AG04450 (cell line): ENCODE data around the gene ICOS. TPM values are rescaled to one million over a fixed set of nuclear protein-coding genes. Genes with fewer than 3 reads are reported as not detected.
"Not testable (repeated sequence)": the region's sequence is repeated elsewhere in the genome, so short reads cannot be mapped to it uniquely, and the experiment has no call there.

Experiments used
- CTCF ChIA-PET: fragments of 300-600, 350-600 bp; formaldehyde crosslinking; extraction: SDS; loops from one replicate; lab custom pipeline; 2022; ENCODE audit warnings: antibody characterized with exemption, inconsistent platforms; lab: Charles Lee
- POLR2A ChIA-PET: fragments of 350-600 bp; formaldehyde crosslinking; extraction: SDS; loops from one replicate; lab custom pipeline; 2021; ENCODE audit warnings: antibody characterized with exemption, inconsistent platforms; lab: Yijun Ruan, JAX
- DNase-seq: peaks from one replicate; pipeline ENCODE4 v3.0.0-alpha.2; 2011; ENCODE audit warnings: low read depth, low spot score
- H3K27ac ChIP-seq: one replicate; pipeline ENCODE4 v1.5.1; 2012; ENCODE audit warnings: low read depth, low read length, control low read depth
- H3K27me3 ChIP-seq: one replicate; pipeline ENCODE4 v1.6.0; 2012; ENCODE audit warnings: low read length; ENCODE audit not compliant: control insufficient read depth, insufficient read depth
- H3K4me3 ChIP-seq: 2 replicates; pipeline ENCODE4 v1.5.1; 2011; ENCODE audit warnings: mild to moderate bottlenecking, low read depth, low read length, control low read depth
- H3K9me3 ChIP-seq: 2 replicates; pipeline ENCODE4 v1.5.1; 2012; ENCODE audit warnings: low read length; ENCODE audit not compliant: control insufficient read depth, insufficient read depth
- CTCF ChIP-seq: IDR thresholded peaks from 2 replicates; pipeline ENCODE4 v1.5.1; 2011; ENCODE audit warnings: low read depth, low read length, control low read depth, inconsistent platforms
- polyA plus RNA-seq: library from polyadenylated mRNA; depleted of rRNA; stranded (reverse); fragments of >200 nt; gene quantifications from 2 replicates; pipeline ENCODE4 v1.2.3, GENCODE V29; 2011

ICOS gene
- polyA plus RNA-seq, 1 experiment = not detected

GRCh38 chr2:203959672-203960071 is 23.1 kb downstream of the ICOS start:
- no peaks in the 10 kb centered on the region for H3K9me3 ChIP-seq
- ChIA-PET POLR2A (no interaction called here), CTCF (interaction anchor here (1.0 kb wide), 1 partner anchor 31 kb away, joined by 3 read pairs; no protein-coding TSS in a partner anchor)
- no peak overlapping the region for H3K4me3 ChIP-seq
- TF ChIP-seq CTCF = no peak
- DNase-seq = no peak
- H3K27ac ChIP-seq = no peak overlapping the region
- peaks cover 9% of the 10 kb centered on the region for H3K27me3 ChIP-seq

- ChIA-PET POLR2A (no interaction called here), CTCF (no interaction called here)
- Histone ChIP-seq H3K27me3 (peaks cover 9% of the 10 kb centered on the region), H3K4me3 (no peak overlapping the region), H3K27ac (no peak overlapping the region), H3K9me3 (no peaks in the 10 kb centered on the region)
- no peak for DNase-seq
- TF ChIP-seq CTCF = no peak
Observed at GRCh38 chr2:203960811-203961210, 24.2 kb downstream of the ICOS start.

GRCh38 chr2:203965190-203965589 is 28.6 kb downstream of the ICOS start:
- H3K9me3 ChIP-seq, DNase-seq, H3K27me3 ChIP-seq, H3K4me3 ChIP-seq, CTCF ChIA-PET, POLR2A ChIA-PET, H3K27ac ChIP-seq: not testable (repeated sequence)

- Histone ChIP-seq H3K27me3 (peaks cover 5% of the 10 kb centered on the region), H3K27ac (no peak overlapping the region), H3K9me3 (no peaks in the 10 kb centered on the region), H3K4me3 (no peak overlapping the region)
- DNase-seq = no peak
- no peak for TF ChIP-seq CTCF
- ChIA-PET POLR2A (no interaction called here), CTCF (no interaction called here)
Observed at GRCh38 chr2:203971251-203971650, 34.7 kb downstream of the ICOS start.

GRCh38 chr2:203972066-203972465 is 35.5 kb downstream of the ICOS start:
- CTCF ChIA-PET = no interaction called here
- Histone ChIP-seq H3K9me3 (no peaks in the 10 kb centered on the region), H3K27ac (no peak overlapping the region), H3K4me3 (no peak overlapping the region), H3K27me3 (peaks cover 5% of the 10 kb centered on the region)
- DNase-seq = no peak
- TF ChIP-seq CTCF = no peak
- POLR2A ChIA-PET = interaction anchor here (0.6 kb wide), 1 partner anchor 85 kb away, joined by 3 read pairs; no protein-coding TSS in a partner anchor
